ENCODE measurements around the gene PTX4. TPM values are rescaled to one million over a fixed set of nuclear protein-coding genes. Genes with fewer than 3 reads are reported as not detected.

The PTX4 gene
- total RNA-seq, 3 donors from 2014 or later = not detected

DNA sequence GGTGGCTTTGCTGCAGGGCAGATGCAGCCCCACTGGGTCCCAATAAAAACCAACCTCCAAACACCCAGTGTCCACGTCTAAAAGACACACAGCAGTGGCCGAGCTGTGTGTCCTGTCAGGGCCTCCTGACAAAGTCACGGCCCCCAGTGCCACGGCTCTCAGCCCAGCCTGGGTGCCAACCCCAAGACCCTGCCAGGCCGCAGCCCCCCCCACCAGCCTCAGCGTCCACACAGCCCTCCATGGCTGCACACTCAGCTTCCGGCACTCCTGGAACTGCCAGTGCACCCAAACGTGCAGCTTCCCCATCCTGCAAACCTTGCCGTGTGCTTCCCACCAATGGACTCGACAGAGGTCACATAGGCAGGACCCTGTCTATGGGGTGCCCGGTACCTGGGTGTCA is 40.8 kb downstream of the PTX4 start:
- no peak overlapping the region for H3K4me3 ChIP-seq
- H3K36me3 ChIP-seq = peaks cover 4% of the 10 kb centered on the region
- no peak overlapping the region for H3K27ac ChIP-seq
- no peaks in the 10 kb centered on the region for H3K9me3 ChIP-seq
- TF ChIP-seq POLR2AphosphoS5 (IDR thresholded peaks at IDR 0.05) = no peak
- TF ChIP-seq CTCF (IDR thresholded peaks at IDR 0.05) = no peak
- intact Hi-C loops (cut with DNase I; ENCODE audit: low total_unique reads) = no loop called here
- no peak for DNase-seq (ENCODE audit: low spot score in 2 of 2)
- no peaks in the 10 kb centered on the region for H3K27me3 ChIP-seq
- no peaks in the 10 kb centered on the region for H3K4me1 ChIP-seq

DNA sequence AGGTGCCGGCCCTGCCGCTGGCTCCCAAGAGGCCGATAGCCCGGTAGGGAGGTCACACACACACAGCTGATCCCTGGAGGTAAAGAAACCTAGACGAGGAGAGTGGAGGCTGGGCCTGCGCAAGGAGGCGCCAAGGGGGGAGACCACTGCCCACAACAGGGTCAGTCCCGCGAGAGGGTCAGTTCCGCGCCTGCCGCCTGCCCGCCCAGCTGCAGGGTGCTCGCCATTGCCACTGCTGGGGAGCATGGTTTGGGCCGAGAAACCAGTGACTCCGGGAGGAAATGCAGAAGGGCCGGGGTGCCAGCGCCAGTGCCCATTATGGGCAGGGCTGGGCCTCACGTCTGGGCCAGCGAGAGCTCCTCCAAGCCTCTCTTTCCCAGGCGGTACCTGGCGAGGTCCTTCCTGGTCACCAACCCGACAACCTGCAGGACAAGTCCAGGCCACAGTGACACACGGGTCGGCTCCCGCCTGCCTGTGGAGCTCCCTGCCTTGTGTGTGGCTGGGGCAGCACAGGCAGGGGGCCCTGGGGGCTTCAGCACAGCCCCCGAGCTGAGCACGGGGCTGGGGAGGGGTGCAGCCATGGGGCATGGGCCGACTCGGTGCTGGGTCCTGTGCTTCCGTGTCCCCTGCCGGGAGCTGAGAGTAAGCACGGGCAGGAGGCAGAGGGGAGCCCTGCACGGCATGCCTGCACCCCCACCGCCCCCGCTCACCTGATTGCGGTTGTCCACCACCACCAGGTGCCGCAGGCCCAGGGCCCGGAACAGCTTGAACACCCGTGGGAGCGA is 42.3 kb downstream of the PTX4 start:
- no peak for DNase-seq (ENCODE audit: low spot score in 2 of 2)
- Histone ChIP-seq H3K4me1 (no peaks in the 10 kb centered on the region), H3K9me3 (no peaks in the 10 kb centered on the region), H3K27me3 (no peaks in the 10 kb centered on the region), H3K27ac (no peak overlapping the region), H3K36me3 (no peaks in the 10 kb centered on the region), H3K4me3 (no peak overlapping the region)
- TF ChIP-seq POLR2A (IDR thresholded peaks at IDR 0.05) = no peak
- intact Hi-C loops (cut with DNase I; ENCODE audit: low total_unique reads) = no loop called here

DNA sequence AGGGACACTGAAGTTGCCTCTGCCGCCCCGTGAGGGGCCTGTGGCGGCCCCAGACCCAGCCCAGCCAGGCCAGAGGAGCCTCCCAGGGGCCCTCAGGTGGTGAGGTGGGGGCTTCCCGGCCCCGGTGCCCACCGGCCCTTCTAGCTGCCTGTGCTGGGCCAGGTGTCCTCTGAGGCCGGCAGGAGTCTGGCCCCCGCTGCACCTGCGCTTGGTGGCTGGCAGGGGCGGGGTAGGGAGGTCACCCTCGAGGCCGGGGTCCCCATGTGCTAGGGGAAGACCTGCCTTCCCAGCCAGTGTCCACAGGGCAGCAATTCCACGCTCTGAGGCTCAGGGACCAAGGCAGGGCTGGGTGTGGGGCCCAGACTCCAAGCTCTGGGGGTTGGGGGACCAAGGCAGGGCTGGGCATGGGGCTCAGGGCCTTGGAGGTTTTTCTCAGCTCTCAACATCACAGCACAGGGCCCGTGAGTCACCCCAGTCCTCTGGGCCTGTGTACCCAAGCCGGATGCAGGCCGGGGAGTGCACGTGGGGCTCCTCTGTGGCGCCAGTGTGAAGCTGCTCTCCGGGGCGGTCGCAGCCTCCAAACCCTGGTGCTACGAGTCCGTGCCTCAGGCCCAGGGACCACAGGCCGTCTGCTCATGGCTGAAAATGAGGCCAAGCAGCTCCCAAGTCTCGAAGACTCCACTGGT is 43.1 kb downstream of the PTX4 start:
- no peak overlapping the region for H3K27ac ChIP-seq
- H3K4me1 ChIP-seq = no peaks in the 10 kb centered on the region
- H3K36me3 ChIP-seq = no peaks in the 10 kb centered on the region
- no peak for DNase-seq (ENCODE audit: low spot score in 2 of 2)
- H3K27me3 ChIP-seq = no peaks in the 10 kb centered on the region
- TF ChIP-seq CTCF (IDR thresholded peaks at IDR 0.05) (no peak), POLR2AphosphoS5 (IDR thresholded peaks at IDR 0.05) (no peak), POLR2A (IDR thresholded peaks at IDR 0.05) (no peak)
- H3K9me3 ChIP-seq = no peaks in the 10 kb centered on the region
- H3K4me3 ChIP-seq = no peak overlapping the region
- intact Hi-C loops (cut with DNase I; ENCODE audit: low total_unique reads) = no loop called here

DNA sequence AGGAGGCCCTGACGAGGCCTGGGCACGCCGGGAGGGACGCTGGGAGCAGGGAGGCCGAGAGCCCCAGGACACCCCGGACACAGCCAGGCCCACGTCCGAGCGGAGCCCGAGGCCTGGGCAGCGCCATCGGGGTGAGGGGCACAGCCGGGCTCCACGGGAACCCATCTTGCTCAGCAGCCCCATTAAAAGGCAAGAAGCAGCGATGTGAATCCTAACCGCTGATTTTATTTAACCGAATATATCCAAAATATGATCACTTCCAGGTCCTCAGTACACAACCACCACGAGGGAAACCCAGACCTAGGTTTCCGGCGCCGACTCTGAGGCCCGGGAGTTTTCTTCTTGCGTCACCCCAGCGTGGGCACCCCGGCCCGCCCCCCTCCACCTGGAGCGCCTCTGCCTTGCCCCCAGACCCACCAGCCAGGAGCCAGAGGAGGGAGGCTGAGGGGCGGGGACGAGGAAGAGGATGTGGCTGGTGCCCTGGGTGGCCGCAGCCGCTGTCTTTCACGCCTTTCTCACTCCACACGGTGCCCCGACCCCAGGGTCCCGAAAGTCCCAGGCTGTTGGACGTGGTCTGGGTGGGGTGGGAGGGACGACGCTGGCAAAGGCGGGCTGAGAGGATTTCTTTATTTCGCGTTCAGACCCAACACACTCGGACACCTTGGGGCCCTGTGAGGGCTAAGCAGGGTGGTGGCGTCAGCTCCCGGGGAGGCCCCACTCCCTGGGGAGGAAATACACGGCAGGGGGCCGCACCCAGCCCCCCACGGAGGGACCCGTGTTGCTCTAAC is 43.8 kb downstream of the PTX4 start:
- Histone ChIP-seq H3K27ac (no peak overlapping the region), H3K4me1 (no peaks in the 10 kb centered on the region), H3K9me3 (no peaks in the 10 kb centered on the region), H3K36me3 (no peaks in the 10 kb centered on the region), H3K27me3 (no peaks in the 10 kb centered on the region), H3K4me3 (no peak overlapping the region)
- intact Hi-C loops (cut with DNase I; ENCODE audit: low total_unique reads) = no loop called here
- no peak for TF ChIP-seq POLR2A (IDR thresholded peaks at IDR 0.05)
- TF ChIP-seq POLR2AphosphoS5 (IDR thresholded peaks at IDR 0.05) = no peak
- no peak for TF ChIP-seq CTCF (IDR thresholded peaks at IDR 0.05)
- DNase-seq (ENCODE audit: low spot score in 2 of 2) = no peak

GRCh38 chr16:1443980-1444729 is 44.6 kb downstream of the PTX4 start, which contains the start of gene CCDC154:
Gene CCDC154 (minus strand): TSS chr16:1444556. CDS start chr16:1444322, 234 bp downstream.
- no peak for TF ChIP-seq CTCF (IDR thresholded peaks at IDR 0.05)
- no peak for TF ChIP-seq POLR2AphosphoS5 (IDR thresholded peaks at IDR 0.05)
- no peak for TF ChIP-seq POLR2A (IDR thresholded peaks at IDR 0.05)
- intact Hi-C loops (cut with DNase I; ENCODE audit: low total_unique reads) = no loop called here

More at GRCh38 chr16:1443980-1444729, 44.6 kb downstream of the PTX4 start, which contains the start of gene CCDC154:
- no peaks in the 10 kb centered on the region for H3K4me1 ChIP-seq
- no peak within 1 kb of the TSS for H3K4me3 ChIP-seq
- no peaks in the 10 kb centered on the region for H3K36me3 ChIP-seq
- DNase-seq (ENCODE audit: low spot score in 2 of 2) = no peak
- no peak within 1 kb of the TSS for H3K27ac ChIP-seq
- H3K9me3 ChIP-seq = no peaks in the 10 kb centered on the region
- H3K27me3 ChIP-seq = no peaks in the 10 kb centered on the region
